Muscle of arm (tissue), 12 donors: ENCODE data around the gene NYAP1. TPM values are rescaled to one million over a fixed set of nuclear protein-coding genes. Genes with fewer than 3 reads are reported as not detected.

Experiments used
- DNase-seq: peaks from one replicate; pipeline ENCODE4 v3.0.0-alpha.2; 2013
- polyA plus RNA-seq, 12 donors: library from polyadenylated mRNA; unstranded; fragments of 120-200 nt; gene quantifications; one replicate each; pipeline ENCODE4 v1.2.1, GENCODE V29; 2013; ENCODE audit not compliant: insufficient read length in 12 of 12

NYAP1 gene
- polyA plus RNA-seq, 12 donors, result 1.1 to 5.7 (median 1.5) TPM; not detected in 1

- no peak for DNase-seq
These were observed 27.2 kb upstream of the NYAP1 start for GRCh38 chr7:100456562-100456961.

DNA sequence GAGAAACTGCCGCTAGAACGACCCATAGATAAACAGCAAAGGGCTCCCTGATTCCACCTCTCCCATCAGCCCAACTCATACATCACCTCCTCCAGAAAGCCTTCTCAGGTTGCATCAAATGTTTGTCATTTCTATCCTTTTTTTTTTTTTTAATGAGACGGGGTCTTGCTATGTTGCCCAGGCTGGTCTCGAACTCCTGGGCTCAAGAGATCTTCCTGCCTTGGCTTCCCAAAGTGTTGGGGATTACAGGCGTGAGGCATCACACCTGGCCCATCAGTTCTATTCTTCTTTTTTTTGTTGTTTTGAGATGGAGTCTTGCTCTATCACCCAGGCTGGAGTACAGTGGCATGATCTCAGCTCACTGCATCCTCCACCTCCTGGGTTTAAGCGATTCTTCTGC lies 26.7 kb upstream of the NYAP1 start:
- DNase-seq, result no peak

DNA sequence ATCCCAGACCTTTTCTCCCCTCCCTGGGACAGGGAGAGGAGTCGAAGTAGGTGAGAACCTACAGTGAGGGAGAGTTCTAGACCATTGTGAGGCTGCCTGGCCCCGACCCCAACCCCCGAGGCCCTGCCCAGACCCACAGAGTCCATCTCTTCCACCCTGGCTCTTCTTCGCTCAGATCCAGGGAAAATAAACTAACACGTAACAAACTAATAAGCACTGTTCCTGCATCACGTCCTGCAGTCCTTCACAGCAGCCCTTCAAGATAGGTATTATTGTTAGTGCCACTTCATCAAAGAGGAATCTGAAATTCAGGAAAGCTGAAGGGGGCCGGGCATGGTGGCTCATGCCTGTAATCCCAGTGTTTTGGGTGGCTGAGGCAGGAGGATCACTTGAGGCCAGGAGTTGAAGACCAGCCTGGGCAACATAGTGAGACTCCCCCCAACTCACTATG lies 19.5 kb upstream of the NYAP1 start, which contains the start of gene SPACDR:
Gene SPACDR, minus strand, starts transcription at position 51 of the 451 bp plus-strand sequence. CDS start 235 bp downstream, outside the sequence.
- no peak for DNase-seq

- DNase-seq, result no peak
These were observed 18.9 kb upstream of the NYAP1 start for GRCh38 chr7:100464791-100465190.

GRCh38 chr7:100465299-100465698 lies 18.4 kb upstream of the NYAP1 start:
- no peak for DNase-seq

- peak; percentile 76 for DNase-seq
These were observed 17.9 kb upstream of the NYAP1 start for GRCh38 chr7:100465702-100466311.

DNA sequence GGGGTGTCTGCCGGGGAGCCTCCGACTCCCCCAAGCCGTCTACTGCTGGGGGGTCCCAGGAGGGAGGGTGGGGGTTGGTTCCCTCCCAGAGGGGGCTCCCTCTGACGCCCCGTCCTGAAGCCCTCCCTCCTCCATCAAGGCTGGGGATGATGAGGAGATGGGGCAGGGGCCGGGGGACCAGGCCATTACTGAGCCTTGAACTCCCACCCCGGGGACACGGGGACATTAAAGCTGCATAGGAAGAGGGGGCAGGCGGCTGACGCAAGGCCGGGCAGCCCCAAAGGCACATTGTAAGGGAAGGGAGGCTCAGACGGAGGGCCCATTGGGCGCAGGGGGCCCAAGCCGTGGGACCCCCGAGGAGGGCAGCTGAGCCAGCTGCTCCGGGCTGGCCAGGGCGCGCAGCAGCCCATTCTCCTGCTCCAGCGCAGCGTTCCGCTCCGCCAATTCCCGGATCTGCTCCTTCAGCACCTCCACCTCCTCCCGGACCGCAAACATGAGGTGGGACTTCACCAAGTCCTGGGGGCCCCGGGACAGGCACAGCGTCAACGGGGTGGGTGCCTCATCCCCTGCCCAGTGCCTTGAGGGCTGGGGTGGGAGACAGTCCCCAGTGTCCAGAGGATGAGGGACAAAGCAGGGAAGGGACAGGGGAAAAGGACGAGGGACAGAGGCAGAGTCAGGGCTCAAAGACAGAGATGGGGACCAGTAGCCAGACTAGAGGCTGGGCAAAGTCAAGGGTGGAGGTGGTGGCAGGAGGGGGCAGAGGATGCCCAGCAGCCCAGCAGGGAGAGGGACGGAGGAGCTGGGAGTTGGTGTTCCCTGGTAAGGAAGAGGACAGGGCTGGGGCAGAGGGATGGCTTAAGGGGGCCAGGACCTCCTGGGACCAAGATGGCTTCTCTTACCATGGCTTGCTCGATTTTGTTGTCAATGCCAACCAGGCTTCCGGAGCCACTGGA lies 16.8 kb upstream of the NYAP1 start:
- DNase-seq, result no peak

- no peak for DNase-seq
These were observed 15.9 kb upstream of the NYAP1 start for GRCh38 chr7:100467638-100468373.

- DNase-seq, result peak; percentile 88
These were observed 14.3 kb upstream of the NYAP1 start for GRCh38 chr7:100469227-100470044.

- no peak for DNase-seq
These were observed 12.7 kb upstream of the NYAP1 start for GRCh38 chr7:100471021-100471420.

- DNase-seq, result no peak
These were observed 11.4 kb upstream of the NYAP1 start for GRCh38 chr7:100472121-100472851.

DNA sequence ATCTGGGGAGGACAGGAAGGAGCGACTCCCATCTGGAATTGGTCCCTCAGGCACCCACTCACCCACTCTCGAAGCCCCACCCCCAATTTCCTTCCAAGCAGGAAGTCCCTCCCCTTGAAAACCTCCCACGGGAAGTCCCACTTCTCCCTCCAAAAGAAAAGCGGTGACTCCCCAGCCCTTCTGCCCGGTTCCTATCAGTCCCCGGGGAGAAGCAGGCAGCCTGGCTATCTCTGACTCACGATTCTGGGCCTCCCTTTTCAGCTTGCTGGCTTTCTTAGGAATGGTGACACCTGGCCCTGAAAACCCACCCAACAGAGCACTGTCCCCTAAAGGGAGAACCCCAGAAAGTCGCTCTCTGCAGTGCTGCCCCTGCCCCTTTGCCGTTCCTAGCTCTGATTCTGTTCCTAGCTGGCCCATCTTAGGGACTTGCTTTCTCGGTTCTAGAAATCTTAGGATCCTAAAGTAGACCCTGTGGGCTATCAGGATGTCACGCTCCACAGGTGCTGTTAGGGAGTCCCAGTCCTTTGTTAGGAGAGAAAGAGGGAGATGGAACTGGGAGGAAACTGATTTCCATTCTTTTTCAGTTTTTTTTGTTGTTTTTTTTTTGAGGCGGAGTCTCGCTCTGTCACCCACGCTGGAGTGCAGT lies 10.8 kb upstream of the NYAP1 start:
- no peak for DNase-seq

- no peak for DNase-seq
These were observed 8.2 kb upstream of the NYAP1 start for GRCh38 chr7:100475549-100475948.

GRCh38 chr7:100476101-100476780 lies 7.5 kb upstream of the NYAP1 start:
- DNase-seq, result no peak

- DNase-seq, result no peak
These were observed 6.5 kb upstream of the NYAP1 start for GRCh38 chr7:100476903-100477870.

DNA sequence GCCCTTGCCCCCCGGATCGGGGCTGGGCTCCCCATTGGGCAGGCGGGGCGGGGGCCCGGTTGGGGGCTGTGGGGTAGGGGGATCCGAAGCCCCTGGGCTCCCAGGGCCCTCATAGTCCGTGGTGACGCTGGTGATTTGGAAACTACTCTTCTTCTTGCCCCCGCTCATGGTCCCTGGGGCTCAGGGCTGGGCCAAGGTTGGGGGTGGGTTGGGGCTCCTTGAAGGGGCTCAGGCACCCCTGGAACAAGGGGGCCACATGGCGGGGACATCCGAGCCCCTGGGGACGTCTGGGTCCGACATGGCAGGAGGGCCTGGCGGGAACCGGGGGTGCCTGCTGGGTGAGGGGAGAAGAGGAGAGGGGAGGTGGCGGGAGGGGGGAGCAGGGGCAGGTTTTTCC lies 5.9 kb upstream of the NYAP1 start:
- DNase-seq, result no peak

- DNase-seq, result peak; percentile 96
These were observed 4.6 kb upstream of the NYAP1 start, which contains the start of gene TSC22D4 for GRCh38 chr7:100478958-100479660. TSS of gene TSC22D4 (minus strand) at chr7:100479214. CDS start at chr7:100478038, 1,176 bp downstream.
